ELR (cell line): ENCODE measurements around the gene GAMT.

Source experiments
- DNase-seq: peaks from one replicate; pipeline ENCODE4 v3.0.0-alpha.2; 2015; ENCODE audit warnings: low read depth

GAMT gene

DNA sequence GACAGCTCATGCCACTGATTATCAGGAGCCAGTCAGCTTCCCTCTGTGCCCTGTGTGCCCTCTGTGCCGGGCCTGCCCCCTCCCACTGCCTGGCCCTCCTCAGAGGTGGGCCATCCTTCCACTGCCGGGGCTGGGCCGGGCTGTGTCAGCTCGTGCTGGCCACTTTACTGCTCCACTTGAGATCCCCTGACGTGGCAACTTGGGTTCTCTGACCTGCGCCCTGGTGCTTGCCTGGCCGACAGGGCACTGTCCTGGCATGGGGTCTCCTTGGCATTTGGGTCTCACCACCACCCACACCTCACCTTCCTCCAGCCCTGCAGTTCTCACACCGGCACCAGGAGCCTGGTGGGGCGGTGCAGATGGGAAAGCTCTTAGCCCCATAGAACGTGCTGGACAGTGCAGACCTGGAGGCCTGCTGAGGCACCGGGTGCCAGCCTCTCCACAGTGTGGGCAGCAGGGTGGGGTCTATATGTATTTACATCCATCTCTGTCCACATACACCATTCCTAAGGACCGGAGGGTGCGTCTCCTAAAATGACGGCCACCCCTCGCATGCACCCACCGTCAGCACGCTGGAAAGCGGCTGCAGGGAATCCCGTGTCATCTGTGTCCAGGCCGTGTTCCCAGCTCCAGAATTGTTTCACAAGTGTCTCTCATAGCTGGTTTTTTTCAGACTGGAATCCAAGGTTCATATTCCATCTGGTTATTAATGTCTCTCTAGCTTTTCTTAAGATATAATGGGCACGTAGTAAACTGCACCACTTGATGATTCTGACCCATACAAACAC, 17.8 kb upstream of the GAMT start:
- no peak for DNase-seq

- no peak for DNase-seq
Observed at GRCh38 chr19:1418496-1418775, 17.1 kb upstream of the GAMT start.

DNA sequence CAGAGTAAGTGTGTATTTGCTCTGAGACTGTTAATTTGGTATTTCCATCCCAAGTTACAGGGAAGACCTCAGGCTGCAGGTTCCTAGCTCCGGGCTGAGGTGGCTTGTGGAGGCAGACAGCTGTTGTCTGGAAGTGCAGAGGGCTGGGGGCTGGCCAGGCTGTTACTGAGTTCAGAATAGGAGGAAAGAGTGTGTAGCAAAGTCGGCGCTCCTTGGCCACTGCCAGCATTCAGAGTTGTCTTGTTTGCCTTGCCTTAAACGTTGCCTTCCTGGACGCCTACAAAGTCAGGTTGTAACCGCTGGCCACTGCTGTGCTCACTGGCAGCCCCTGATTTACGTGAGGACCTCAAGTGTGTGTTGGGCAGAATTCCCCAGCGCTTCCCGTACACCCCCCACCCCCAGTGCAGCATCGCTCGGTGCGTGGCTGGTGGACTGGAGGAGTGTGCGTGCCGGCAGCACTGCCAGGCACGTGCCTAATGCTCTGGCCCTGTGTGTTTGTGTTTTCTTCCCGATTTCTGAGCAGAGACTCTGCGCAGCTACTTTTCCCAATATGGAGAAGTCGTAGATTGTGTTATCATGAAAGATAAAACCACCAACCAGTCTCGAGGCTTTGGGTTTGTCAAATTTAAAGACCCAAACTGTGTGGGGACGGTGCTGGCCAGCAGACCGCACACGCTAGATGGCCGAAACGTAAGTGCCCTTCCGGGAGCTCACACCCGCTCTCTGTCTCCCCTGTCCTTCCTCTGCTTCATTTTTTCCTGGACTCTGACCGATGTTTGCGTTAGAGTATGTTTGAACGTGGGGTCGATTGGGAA, 16.5 kb upstream of the GAMT start:
- no peak for DNase-seq

DNA sequence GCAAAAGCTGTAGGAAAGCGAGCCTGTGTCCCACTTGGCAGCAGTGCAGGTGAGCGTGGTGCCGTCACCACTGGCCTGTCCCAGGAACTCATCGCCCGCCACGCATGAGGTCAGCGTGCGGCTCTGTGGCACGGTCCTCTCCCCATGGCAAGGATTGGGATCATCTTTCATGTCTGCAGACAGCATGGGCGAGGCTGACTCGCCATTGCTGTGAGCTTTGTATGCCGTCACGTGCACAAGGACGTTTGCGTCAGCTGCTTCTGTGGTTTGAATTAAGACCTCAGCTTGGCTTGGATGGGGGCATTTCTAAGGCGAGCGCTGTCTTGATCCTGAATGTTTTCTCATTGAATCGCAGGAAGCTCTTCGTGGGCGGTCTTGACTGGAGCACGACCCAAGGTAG, 15.8 kb upstream of the GAMT start:
- DNase-seq = no peak

DNA sequence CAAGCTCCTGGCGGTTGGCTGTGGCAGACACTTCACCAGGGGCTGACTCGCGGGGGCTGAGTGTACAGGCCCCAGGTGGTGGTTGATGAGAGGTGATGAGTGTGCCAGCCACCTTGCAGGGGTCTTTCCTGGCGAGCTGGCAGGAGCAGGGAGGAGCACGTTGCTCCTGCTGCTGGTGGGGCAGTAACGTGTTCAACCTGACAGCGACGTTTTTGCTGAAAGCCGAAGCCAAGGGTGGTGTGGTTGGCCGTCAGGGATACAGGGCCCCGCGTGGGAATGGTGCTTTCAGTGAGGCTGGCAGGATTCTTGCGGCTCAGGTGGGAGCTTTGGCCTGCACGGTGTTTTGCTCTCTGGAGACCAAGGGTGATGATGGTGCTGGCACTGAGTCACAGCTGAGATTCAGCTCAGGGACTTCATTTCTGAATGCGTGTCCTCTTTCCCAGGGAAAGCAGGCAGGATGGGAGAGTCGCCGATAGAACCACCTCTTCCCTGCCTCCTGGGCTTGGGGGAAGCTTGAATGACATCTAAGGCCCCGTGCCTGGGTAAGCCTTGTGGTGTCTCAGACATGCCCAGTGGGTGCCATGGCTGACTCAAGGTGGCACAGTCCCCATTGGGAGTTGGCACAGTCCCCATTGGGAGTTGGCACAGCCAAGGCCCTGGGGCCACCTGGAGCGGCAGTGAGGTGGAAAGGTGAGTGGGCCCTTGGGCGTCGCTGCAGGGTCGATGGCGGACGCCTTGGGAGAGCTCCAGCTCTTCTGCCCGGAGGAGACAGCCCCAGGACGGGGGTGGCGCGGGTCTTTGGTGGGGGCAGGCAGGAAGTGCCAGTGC, 14.9 kb upstream of the GAMT start:
- no peak for DNase-seq

DNA sequence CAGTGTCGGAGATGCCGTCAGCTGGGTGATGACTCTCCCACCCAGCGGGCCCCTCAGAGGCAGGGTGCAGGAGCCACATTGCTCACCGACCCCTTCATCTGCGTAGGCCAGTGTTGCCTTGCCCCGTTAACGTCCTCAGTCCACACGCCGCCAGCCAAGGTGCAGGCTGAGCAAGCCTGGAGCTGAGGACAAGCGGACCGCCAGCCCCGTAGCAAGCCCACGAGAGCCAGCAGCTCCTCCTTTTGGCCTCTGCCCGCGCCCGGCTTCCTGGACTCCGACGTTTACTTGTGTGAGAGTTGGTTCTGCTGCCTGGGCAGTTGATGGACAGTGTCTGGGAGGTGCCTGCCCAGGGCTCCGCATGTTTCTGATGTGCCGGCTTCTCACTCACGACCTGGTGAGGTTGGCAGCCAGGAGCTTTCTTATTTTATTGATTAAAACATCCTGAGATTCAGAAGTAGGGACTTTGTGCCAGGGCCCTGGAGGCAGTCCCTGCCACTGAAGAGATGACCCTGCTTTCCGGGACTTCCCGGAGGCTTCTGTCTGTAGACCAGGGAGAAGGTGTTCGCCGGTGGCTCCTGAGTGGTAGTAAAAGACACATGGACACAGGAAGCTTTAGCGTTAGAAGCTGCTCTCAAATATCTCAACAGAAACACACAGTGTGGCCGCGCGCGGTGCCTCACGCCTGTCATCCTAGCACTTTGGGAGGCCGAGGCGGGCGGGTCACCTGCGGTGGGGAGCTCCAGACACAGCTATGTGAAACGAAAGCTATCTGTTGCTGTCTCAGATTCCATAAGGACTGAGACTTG, 11.9 kb upstream of the GAMT start:
- no peak for DNase-seq

- DNase-seq = no peak
Observed at GRCh38 chr19:1412323-1412923, 11.1 kb upstream of the GAMT start.

DNA sequence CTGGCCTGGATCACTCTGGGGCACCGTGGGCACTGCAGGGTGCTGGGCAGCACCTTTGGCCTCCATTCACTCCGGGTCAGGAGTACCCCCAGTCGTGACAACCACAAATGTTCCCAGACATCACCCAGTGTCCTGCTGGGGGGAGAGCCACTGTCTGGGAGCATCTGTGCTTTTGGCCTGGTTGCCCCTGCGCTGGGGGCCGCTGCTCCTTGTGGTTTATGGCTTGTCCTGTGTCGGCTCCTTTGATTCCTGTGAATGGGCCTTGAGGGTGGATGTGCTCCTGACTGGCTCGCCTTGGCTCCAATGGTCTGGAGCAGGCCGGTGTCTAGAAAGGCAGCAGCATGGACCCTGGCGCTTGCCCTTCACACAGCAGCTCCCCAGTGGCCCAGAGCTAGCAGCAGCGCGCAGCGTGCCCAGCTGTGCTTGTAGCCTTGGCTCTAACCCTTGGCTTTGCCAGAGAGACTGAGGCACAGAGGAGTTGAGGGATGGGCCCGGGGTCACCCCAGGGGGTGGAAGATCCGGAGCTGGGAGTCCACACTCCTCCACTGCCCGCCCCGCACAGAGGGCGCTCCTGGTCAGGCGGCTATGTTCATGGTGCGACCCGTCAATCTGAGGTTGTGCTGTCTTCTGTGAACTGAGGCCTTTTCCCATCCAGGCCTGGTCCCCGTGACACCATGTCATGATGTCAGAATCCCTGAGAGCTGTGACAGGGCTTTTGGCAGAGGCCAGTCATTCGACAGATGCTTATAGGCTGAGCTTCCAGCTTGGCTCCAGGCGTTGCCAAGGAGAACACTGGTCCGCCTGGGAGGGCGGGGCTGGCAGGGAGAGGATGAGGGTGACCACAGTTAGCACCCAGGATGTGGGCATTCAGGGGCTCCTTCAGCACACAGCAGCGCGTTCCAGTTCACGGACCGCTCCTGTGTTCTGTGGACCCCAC, 10.2 kb upstream of the GAMT start:
- DNase-seq = peak; percentile 37

DNA sequence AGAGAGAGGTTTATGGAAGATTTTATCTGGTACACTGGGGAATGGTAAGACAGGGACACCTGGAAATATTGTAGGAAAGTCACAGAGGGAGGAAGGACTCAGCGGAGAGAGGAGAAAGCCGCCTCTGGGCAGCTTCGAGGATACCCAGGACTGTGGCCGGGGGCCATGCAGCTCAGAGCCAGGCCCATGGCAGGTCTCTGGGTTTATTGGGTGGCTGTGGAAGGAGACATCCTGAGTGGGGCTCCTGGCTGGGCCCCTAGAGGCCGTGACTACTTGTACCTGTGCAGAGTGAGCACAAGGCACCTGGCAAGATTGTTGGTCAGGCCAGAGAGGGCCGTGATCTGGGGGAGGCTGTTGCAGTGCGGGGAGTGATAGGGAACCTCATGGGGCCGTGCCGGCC, 9.4 kb upstream of the GAMT start:
- DNase-seq = no peak

GRCh38 chr19:1410136-1410786, 8.9 kb upstream of the GAMT start:
- peak; percentile 76 for DNase-seq

DNA sequence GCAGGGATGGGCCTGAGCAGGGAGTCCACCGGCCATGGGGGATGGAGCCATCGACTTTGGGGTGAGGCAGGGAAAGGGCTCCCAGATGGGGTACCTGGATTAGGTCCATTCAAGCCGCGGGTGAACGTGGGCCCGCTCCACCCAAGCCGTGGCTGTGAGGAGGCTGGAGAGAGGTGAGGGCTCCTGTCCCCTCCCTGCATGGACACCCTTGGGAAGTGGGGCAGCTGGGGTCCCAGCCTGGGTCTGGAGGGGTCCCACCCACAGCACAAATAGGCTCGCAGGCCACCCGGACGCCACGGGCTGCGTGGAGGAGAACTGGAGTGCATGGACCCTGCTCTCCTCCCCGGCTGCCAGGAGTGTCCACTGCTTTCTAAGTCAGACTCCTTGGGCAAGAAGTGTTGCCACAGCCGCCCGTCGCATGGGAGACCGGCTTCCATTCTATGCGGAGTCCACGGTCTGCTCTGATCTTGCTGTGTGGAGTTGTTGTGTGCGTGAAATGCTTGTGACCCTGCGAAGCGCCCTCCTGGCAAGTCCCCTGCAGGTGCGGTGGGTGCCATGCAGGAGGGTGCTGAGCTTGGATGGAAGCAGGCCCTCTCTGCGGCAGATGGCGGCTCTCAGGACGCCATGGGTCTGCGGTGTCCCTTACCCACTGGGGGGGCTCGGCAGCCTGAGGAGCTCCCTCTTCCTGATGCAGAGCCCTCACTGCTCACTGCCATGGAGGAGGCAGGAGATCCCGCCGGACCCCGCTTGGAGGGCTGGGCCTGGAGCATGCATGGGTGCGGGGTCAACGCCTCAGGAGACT, 8.1 kb upstream of the GAMT start:
- no peak for DNase-seq

- peak; percentile 69 for DNase-seq
Observed at GRCh38 chr19:1408300-1409203, 7.2 kb upstream of the GAMT start.

GRCh38 chr19:1407528-1408299, 6.4 kb upstream of the GAMT start, which contains the start of gene DAZAP1:
Gene DAZAP1 (plus strand): TSS chr19:1407586. CDS start chr19:1407774, 188 bp downstream.
- DNase-seq = peak; percentile 30

DNA sequence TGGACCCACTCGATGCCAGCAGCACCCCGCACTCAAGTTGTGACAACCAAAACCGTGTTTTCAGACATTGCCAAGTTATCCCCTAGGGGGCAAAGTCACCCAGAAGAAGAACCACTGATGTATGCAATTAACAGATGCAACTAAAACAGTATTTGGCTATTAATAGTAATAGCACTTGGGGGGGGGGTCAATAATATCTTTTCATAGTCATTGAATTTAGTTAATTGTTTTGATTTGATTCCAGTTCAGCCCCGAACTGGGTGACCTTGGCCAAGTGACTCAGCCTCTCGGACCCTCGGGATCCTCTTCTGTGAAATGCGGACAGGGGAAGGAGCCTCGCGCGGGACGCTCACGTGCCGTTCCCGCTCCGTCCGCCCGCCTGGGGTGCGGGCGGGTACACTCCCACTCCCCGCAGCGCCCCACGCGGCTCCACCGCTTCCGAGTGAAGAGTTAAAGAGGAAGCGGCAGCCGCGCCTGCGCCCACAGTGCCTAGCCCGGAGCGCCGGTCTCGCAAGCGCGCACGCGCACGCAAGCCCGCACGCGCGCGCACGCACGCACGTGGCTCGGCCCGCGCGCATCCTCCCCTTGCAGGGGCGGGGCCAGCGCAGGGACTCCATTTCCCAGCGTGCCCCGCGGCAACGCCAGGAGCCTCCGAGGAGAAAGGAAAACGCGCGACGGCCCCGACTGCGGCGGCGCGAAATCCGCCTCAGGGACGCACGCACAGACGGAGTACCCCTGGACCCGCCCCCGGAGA, 5.6 kb upstream of the GAMT start:
- DNase-seq = peak; percentile 99

DNA sequence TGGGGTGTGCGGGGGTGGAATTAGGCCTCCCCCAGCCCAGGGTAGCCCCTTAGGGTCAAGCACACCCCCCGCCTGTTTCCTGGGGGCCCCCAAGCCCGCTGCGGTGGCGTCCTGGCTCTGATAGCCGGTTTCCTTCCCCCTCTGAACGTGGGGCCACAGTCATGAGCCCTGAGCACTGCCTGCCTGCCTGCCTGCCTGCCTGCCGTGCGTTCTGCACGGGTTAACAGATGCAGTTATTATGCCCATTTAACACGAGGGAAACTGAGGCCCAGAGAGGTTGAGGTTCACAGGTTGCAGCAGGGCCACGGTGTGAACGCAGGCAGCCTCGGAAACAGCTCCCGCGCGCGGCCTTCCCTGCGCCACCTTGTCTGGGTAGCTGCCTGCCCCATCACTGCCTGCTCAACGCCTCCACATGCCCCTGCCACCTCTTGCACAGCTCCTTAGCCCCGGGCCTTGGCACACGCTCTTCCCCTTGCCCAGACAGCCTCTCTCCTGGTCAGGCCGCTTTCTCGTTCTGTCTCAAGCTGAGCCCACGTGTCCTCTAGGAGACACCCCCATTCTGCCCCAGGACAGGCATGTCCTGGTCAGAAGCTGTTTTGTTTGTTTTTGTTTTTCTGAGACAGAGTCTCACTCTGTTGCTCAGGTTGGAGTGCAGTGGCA, 1.2 kb upstream of the GAMT start:
- DNase-seq = no peak

GRCh38 chr19:1401889-1402217, 511 bp upstream of the GAMT start:
- no peak for DNase-seq
